ENCODE data around the gene DPEP1.
"Not testable (repeated sequence)": the region's sequence is repeated elsewhere in the genome, so short reads cannot be mapped to it uniquely, and the experiment has no call there.

Gene DPEP1

DNA sequence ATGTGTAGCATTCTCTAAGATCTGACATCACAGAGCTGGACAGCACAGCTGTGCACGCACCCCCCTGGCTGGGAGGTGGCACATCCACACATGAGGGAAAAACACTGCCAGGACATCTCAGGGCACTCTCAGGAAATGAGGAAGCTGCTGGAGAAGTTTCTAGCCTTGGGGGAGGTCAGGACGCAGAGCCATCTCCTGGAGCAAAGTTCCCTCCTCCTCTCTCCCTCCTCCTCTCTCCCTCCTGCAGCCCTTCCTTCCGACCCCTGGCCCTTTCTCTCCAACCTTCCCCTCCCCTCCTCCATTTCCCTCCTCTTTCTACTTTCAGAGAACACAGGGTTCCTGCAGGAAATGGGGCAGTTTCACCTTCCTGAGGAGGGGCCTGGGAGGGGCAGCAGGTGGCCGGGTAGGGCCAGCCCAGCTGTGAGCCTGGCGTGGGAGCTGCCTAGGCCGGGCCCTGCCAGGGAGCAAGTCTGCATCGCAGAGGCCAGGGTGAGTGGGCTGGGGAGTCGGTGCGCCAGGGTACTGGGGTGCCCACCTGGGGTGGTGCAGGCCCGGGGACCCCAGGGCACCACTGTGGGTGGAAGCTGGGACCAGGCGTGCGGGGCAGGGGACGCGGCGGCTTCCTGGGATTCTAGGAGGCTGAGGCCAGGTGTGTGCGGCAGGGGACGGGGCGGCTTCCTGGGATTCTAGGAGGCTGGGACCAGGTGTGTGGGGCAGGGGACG is at the start of gene DPEP1:
DPEP1 (plus strand) TSS at position 412 of the 723 bp plus-strand sequence. CDS start 16,769 bp downstream, outside the sequence.
- no peak for DNase-seq (ENCODE audit: low spot score)

DNA sequence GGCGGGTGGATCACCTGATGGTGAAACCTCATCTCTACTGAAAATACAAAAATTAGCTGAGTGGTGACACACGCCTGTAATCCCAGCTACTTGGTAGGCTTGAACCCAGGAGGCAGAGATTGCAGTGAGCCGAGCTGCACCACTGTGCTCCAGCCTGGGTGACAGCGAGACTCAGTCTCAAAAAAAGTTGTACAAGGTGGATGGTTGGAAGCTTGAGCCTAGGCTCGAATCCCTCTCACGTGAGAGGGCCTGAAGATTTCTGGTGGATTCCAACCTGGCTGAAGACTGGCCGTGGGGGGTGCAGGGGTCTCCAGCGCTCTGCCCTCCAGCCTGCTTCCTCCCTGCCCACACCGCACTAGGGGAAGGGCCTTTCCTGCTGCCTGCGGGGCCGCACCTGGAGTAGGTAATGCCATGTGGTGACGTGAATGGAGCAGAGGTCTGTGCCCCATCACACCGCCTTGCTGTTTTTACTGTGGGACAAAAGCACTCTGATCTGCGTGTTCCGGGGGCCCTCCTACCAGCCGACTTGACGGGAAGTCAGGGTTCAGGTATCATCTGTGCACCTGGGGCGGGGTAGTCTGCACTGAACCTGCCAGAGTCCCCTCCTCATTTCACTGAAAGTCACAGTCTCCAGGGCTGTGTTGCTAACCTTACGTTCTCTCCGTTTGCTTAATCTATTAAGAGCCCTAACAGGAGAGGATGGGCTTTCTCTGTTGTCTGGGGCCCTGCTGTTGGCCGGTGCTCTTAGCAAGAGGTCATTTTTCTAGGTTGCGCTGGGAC is 48.8 kb upstream of the DPEP1 start:
- no peak for DNase-seq (ENCODE audit: low spot score)

DNA sequence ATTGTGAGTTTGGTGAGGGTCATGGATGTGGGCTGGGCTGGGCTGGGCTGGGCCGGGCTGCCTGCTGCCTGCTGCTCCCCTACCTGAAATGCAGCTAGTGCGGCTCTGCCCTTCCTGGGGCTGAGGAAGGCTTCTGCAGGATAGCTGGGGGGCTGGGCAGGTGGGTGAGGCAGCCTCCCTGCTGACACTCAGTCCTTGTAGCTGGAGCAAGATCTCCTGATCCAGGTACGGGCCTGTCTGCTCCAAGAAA is 48.3 kb upstream of the DPEP1 start:
- DNase-seq (ENCODE audit: low spot score), result no peak

DNA sequence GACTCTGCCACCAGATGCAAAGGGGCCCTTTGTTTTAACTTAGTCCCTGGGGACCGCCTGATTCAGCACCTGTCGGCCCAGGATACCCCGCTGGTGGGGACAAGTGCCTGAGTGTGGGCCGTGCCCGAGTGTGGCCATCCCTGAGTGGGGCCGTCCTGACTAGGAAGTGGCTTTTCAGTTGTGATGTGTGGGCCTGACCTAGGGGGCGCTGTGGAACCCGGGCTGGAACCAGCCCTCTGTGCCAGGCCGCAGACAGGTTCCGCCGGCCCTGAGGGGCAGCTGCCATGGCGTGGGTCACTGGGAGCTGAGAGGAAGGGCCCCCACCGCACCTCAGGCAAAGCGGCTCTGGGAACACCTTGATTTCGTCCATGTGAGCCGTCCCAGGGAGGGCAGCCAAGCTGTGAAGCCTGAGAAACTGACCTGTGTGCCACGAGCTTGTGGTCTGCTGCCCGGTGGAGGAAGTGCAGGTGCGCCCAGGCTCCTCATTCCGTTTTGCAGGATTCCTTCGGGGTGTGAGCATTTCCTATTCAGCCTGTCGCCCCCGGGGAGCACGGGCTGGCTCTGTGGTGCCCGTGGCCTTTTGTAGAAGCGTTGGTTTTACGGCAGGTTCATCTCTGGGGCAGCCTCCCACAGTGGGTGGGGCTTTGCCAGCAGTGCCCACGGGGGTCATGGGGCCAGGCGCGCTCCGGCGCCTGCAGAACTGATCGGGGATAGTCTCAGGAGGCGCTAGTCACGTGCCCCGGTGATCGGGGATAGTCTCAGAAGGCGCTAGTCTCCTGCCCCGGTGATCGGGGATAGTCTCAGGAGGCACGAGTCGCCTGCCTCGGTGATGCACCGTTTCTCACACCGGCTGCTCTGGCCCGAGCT is 47.7 kb upstream of the DPEP1 start:
- no peak for DNase-seq (ENCODE audit: low spot score)

DNA sequence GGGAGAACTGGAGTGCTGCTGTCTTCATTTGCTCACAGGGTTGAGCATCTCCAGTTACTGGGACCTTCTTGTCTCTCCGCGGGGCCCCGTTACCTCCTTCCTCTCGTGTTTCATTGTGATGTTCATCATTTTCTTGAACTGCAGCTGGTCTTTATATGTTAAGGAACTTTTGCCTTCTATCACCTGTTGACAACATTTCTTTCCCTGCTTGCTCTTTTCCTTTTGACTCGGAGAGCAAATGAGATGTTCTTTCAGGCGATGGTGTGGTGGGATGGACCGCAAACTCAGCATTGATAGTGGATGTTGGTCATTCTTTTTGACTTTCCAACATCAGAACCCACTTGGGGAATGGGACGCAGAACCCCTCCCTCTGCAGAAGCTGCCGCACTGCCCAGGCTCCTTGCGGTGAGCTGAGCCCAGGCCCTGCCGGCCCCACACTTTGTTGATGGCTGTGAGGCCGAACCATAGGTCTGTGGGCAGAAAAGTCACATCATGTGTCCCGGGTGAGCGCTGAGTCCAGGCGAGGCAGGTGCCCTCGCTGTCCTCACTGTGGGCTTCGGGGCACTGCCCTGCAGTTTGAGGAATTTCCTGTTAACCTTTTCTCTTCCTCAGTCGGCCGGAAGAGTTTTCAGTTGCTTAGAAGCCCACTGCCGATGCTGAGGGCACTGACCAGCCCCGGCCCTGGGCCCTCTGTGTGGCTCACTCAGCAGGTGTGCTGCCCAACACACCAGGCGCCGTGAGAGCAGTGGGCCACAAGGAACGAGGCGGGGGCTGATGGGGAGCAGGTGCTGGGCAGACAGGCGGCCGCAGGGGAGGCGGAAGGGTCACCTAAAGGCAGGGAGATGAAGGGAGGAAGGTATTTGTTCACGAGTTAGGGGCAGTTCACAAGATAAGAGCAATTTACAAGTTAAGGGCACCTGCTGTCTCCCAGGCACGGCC is 45.5 kb upstream of the DPEP1 start:
- no peak for DNase-seq (ENCODE audit: low spot score)

DNA sequence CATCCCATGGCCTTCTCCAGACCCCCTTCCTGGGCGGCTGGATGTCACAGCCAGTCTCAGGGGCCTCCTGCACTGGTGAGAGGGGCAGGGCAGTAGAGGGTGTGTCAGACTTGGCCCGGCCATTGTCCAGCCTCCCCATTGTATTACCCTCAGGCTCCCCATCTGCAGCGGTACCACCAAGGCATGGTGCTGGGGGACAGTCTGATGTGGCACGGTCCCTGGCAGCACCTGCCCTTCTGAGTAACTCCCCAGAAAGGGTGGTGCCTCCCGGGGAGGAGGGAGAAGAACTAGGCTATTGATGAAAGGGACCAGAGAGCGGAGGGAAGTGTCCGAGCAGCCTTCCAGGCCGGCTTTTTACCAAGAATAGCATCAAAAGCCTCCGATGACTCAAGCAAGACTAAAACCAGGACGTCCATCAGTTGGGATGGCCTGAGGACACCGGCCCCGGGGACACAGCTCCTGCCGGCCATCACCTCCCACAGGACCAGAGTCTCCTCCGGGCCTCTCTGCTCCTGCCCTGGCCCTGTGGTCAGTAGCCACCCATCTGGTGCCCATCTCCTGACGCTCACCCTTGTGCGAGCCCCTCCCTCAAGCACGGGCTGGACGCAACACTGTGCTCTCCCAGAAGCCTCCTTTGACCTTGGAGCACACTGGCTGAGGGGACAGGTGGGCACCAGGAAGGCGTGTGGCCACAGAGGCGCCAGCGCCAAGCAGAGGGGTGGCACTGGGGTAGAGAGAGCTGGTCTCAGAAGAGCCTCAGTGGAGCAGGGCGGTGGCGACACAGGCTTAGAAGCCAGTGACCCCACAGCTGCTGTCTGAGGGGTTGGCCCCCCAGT is 43.7 kb upstream of the DPEP1 start:
- no peak for DNase-seq (ENCODE audit: low spot score)

DNA sequence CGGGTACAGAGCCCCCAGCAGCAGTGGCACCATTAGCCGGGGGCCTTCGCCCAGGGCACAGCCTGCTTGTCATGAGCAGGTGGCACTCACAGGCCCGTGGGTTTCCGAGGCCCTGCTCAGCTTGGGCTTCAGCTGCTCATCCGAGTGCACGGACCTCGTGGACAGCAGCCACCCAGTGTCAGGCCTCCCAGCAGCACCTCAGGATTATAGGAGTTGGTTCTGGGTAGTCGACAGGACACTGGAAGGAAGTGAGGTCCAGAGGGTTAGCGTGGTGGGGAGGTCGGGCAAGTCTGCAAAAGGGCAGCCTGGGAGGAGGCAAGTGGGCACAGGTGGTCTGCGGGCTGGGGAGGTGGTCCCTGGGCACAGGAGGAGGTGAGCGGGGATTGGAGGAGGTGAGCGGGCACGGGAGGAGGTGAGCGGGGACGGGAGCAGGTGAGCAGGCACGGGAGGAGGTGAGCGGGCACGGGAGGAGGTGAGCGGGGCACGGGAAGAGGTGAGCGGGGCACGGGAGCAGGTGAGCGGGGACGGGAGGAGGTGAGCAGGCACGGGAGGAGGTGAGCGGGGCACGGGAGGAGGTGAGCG is 43.0 kb upstream of the DPEP1 start:
- DNase-seq (ENCODE audit: low spot score), result no peak

DNA sequence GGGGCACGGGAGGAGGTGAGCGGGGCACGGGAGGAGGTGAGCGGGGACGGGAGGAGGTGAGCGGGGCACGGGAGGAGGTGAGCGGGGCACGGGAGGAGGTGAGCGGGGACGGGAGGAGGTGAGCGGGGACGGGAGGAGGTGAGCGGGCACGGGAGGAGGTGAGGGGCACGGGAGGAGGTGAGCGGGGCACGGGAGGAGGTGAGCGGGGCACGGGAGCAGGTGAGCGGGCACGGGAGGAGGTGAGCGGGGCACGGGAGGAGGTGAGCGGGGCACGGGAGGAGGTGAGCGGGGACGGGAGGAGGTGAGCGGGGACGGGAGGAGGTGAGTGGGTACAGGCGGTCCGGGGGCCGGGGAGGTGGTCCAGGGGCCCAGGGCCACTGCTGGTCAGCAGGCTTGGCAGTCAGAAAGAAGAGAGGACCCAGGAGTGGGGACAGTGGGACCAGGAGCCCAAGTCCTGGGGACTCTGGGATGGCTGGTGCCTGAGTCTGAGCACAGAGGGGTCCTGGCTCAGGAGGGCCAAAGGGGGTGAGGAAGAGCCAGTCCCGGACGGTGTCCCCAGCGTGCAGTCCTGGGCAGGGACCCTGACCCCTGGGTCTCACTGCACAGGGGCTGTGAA is 42.4 kb upstream of the DPEP1 start:
- DNase-seq (ENCODE audit: low spot score), result not testable (repeated sequence)

DNA sequence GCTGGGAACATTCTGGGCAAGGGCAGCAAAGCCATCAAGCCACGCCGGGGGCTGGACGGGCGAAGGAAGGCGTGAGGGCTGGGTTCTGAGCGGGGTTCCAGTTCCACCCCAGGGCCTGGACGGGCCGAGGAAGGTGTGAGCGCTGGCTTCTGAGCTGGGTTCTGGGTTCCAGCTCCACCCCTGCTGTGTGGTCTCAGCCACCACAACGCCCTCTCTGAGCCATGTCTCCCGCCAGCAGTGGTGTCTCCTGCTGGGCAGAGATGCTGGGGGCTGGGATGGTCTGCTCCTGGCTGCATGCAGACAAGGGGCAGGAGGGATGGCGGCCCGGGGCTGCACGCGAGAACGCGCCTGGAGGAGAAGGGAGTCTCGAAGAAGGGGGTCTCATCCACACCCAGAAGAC is 41.8 kb upstream of the DPEP1 start:
- DNase-seq (ENCODE audit: low spot score), result no peak

DNA sequence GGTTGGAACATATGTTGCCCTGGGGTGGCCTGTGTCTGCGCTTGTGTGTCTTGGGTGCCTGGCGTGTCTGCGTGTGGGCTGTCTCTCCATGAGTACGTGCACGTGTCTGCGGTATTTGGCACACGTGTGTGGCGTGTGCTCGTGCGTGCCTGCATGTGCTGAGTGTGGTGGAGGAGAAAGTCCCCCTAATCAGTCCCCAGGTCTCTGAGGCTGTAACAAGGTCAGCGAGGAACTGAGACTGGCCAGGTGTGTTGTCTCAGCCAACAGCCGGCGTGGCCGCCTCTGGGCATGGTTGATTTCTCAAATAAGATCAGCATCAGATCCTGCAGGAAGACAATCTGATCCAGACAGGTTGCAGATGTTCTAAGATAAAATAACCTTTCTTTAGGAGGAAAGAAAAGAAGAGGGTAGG is 41.4 kb upstream of the DPEP1 start:
- no peak for DNase-seq (ENCODE audit: low spot score)

DNA sequence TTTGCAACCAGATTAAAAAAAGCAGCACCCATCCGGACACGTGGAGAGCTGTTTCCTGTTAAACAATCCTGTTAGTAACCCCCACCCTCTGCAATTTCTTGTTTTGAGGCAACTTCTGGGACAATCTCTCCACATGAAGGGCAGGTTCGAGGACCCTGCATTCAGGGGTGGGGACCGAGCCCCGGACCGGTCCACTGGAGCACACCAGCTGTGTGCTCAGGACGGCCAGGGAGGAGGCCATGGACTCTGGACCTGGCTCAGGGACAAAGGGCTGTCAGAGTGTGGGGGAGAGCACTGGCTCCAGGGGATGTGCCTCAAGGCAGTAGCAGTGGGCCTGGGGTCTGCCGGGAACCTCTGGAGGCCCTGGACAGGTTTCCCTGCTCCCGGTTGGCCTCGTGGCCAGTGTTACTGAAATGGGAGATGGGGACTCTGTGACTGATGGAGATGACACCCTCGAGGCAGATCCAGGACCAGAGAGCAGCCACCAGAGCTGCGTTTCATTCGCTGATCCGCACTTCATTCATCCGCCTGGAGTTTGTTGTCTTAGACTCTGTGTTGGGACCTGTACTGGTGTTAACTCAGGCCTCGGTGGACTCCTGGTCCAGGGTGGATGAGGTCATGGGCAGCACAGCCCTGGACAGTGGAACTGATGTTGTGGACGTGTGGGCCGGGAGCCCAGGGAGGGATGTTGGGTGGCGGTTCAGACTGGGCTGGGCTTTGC is 40.8 kb upstream of the DPEP1 start:
- DNase-seq (ENCODE audit: low spot score), result no peak

DNA sequence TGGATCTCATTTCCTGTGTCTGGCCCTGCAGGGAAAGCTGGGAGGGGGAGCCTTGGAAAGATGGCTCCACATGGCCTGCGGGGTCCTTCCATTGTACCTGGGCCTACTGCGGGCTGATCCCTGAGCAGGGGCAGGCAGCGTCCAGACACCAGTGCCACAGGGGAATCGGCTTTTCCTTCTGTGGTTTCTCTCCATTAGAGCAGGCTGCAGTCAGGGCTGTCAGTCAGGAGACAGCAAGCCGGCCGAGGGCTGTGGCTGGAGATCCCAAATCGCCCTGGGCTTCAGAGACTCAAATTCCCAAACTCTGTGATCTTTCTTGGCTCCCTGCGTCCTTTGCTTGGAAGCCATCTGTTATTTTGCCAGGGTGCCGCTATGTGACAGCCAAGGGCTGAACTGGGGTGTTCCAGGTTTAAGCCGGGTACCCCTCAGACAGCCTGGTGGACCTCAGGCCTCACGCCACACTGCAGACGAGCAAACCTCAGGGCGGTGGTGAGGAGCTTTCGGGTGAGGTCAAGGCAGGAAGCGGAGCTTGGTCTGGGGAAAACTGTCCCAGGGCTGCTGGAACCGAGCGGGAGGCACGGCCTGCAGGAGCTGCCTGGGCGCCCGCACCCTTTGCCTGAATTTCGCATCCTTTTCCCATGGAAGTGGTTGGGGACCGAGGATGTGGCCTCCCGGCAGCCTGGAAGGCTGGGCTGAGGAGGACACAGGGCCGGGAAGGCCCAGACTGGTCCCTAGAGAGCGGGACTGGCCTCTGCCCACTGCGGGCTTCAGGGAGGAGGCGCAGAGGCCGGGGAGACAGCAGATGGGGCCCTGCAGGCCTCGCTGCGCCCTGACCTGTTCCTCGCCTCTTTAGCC is 39.4 kb upstream of the DPEP1 start:
- DNase-seq (ENCODE audit: low spot score), result no peak

DNA sequence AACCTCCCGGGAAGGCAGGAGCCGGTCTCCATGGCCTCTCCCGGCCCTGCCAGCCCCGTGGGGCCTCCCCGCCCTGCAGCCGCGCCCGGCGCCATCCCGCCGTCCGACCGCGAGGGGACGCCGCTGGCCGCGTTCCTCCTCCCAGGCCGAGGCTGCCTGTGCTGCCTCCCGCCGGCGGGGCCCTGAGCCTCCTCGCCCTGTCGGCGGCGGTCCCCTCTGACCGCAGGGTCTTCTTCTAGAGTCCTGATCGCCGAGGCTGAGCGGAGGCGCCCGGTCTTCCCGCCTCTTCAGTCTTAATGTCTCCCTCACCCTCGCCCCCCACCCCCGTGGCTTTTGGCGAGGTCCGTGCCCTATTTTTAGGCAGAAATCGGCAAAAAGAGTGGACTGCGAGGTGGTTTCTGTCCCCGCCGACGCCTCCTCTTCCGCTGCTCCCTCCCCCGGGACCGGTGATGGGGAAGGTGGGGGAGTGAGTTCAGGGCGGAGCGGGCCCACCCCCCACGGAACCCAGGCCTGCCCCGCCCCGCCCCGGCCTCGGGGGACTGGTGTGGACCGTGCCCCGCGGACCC is 38.7 kb upstream of the DPEP1 start:
- no peak for DNase-seq (ENCODE audit: low spot score)

DNA sequence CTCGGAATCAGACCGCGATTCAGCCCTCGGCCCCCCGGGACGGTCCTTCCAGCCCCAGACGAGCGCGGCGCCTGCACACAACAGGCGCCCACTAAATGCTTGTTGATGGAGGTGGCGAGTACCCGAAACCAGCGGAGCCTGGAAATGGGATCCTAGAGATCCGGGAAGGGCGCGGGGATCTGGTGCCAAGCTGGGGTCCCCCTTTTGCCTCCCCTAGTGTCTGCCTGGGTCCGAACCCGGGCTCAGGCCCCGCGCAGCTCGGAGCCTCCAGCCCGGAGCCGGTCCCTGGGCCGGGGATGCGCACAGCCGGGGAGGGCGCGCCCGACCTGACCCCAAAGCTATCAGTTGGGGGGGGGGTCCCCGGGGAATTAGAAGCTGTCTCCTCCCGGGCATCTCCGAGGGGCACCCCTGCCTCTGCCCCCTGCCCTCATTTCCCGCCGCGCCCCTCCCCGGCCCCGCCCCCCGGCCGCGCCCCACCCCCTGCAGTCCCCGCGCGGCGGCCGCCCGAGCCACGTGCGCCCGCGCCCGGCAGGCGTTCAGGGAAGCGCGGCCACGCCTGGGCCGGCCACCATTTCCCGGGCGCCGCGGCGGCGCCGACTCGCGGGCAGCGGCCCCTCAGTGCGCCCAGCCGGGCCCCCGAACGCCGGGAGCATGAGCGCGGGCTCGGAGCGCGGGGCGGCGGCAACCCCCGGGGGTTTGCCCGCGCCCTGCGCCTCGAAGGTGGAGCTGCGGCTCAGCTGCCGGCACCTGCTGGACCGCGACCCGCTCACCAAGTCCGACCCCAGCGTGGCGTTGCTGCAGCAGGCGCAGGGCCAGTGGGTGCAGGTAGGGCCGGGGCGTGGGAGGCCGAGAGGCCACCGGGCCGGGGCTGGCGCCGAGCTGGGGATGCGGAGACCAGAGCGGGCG is 37.9 kb upstream of the DPEP1 start, which contains the start of gene CPNE7:
CPNE7 (plus strand) TSS at position 512 of the 906 bp plus-strand sequence; CDS start at position 652, 140 bp downstream.
- DNase-seq (ENCODE audit: low spot score), result no peak

DNA sequence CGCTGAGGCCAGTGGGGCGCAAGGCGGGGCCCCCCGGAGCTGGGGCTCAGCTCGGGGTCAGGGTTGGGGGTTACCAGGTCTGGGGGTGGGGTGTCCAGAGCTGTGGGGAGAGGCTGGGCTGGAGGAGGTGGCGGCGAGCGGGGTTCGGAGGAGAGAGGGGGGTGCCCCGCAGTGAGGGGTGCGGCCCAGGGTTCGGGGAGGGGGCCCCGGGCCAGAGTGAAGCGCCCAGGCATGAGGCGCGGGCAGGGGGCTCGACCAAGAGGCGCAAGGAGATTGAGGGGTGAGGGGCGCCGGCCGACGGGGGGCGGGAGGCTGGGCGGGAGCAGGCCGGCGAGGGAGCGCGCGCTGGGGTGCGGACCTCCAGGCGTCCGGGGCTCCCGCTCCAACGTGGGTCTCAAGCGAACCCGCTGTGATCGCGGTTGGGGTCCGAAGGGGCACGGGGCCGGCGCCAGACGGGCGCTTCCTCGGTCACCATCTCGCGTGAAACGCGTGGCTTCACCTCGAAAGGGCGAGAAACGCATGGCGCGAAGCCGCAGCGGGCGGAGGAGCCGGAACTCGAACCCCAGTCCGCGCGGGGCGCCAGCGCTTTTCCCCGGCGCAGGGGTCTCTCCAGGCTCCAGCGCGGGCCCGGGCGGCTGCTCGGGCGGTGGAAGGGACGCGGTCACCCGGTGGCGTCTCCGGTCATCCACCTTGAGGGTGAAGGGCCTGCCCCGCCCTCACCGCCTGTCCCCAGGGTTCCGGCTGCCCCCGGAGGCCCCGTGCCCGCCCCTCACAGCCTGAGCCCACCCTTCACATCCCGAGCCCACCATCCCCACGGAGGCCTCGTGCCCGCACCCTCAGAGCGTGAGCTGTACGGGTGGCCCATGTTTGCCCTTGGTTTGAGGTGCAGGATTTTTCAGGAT is 37.0 kb upstream of the DPEP1 start:
- DNase-seq (ENCODE audit: low spot score), result no peak

Data from pons (tissue), 1 donor.